ENCODE measurements around the gene SLC25A1.

The SLC25A1 gene

DNA sequence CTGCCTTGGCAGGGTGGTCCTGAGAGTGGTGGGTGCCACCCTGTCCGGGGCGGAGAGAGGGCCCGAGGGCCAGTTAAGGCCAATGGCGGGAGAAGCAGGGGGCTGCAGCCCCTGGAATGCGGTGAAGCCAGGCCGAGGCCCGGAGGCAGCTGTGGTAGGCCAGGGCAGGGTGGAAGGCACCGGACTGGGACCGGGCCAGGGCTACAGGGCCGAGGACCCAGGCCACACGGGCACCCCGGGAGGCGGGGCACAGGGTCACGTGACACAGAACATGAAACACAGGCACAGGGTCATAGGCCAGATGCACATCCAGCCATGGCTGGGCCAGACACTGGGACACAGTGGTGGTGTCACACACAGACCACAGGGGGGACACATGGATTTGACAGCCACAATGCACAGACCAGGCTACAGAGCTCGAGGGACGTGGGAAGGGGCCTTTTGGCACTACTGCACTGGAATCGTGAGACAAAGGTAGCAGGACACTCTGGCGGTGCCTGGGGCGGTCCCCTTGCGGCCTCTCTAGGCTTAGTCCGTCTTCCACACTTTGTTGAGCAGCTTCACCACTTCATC is 2.8 kb downstream of the SLC25A1 start:
- no peak for DNase-seq (ENCODE audit: low spot score)
- TF ChIP-seq, protein P1, sequence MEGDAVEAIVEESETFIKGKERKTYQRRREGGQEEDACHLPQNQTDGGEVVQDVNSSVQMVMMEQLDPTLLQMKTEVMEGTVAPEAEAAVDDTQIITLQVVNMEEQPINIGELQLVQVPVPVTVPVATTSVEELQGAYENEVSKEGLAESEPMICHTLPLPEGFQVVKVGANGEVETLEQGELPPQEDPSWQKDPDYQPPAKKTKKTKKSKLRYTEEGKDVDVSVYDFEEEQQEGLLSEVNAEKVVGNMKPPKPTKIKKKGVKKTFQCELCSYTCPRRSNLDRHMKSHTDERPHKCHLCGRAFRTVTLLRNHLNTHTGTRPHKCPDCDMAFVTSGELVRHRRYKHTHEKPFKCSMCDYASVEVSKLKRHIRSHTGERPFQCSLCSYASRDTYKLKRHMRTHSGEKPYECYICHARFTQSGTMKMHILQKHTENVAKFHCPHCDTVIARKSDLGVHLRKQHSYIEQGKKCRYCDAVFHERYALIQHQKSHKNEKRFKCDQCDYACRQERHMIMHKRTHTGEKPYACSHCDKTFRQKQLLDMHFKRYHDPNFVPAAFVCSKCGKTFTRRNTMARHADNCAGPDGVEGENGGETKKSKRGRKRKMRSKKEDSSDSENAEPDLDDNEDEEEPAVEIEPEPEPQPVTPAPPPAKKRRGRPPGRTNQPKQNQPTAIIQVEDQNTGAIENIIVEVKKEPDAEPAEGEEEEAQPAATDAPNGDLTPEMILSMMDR (IDR thresholded peaks at IDR 0.05), result no peak
- Histone ChIP-seq H3K27ac (peak overlapping the region in 1 of 2 donors; percentile 51), H3K4me3 (no peak overlapping the region)

DNA sequence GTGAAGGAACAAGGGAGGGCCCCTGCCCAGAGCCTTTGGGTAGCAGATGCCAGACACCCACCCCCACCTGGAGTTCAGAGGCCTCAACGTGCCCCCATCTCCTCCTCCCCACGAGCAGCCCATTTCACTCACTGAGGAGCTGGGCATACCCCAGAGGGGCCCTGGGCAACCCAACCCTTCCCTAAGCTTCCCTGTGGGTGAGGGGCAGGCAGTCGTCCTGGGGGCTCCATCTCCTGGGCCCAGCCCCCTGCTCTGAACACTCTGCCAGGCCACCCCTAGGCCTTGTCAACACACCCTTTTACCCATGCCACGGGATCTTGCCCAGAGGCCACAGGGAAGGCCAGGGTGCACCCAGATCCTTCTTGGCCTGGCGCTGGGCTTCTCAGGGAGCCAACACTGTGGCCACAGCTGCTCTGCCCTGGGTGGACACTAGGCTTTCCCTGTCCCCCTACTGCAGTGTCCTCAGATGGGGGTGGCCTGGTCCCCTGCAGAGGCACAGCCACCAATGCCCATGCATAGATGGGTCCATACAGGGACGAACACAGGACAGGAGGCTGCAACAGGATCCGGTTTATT is 3.4 kb downstream of the SLC25A1 start:
- Histone ChIP-seq H3K4me3 (no peak overlapping the region), H3K27ac (peak overlapping the region in 1 of 2 donors; percentile 51)
- TF ChIP-seq, protein P1 (IDR thresholded peaks at IDR 0.05), result no peak
- DNase-seq (ENCODE audit: low spot score), result no peak

DNA sequence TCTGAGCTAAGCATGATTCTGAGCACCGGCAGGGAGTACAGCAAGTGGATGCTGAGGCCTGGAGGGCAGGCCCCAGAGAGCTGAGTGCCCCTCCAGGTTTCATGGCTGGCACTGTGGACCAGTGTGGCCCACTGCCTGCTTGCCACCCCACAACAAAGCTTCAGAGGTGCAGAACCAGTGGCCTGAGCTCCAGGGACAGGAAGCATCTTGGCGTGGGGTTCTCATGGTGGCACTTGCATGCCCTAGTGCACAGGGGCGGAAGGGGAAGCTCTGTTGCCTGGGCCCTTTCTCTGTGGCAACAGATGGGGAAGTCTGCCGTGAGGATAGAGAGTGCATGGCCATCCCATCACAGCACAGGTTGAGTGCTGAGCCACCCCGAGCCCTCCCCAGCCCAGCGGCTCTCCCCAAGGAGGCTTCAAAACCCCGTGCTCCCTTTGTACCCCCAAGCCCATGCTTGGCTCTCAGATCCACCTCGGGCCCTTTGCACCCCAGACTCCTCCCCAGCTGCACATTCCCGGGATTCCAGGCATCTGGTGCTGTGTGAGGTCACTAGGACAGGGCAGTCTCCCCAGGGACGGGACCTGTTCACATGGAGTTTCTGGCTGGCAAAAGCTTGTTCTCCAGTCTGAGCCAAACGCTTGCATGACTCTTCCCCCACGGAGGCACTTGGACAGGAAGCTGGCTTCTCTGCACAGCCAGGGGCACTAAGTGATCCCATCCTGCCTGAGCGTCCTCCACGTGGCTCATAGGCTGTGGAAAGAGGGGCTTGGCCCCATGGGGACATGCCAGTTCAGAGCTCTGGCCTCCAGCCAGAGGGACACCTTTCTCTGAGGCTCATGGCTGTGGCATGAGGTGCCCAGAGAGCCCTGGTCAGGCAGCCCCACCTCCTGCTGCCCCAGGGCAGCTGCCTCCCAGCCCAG is 4.2 kb downstream of the SLC25A1 start:
- TF ChIP-seq, protein P1 (IDR thresholded peaks at IDR 0.05), result no peak
- DNase-seq (ENCODE audit: low spot score), result peak; percentile 81
- Histone ChIP-seq H3K4me3 (no peak overlapping the region), H3K27ac (peak overlapping the region in 1 of 2 donors; percentile 51)

DNA sequence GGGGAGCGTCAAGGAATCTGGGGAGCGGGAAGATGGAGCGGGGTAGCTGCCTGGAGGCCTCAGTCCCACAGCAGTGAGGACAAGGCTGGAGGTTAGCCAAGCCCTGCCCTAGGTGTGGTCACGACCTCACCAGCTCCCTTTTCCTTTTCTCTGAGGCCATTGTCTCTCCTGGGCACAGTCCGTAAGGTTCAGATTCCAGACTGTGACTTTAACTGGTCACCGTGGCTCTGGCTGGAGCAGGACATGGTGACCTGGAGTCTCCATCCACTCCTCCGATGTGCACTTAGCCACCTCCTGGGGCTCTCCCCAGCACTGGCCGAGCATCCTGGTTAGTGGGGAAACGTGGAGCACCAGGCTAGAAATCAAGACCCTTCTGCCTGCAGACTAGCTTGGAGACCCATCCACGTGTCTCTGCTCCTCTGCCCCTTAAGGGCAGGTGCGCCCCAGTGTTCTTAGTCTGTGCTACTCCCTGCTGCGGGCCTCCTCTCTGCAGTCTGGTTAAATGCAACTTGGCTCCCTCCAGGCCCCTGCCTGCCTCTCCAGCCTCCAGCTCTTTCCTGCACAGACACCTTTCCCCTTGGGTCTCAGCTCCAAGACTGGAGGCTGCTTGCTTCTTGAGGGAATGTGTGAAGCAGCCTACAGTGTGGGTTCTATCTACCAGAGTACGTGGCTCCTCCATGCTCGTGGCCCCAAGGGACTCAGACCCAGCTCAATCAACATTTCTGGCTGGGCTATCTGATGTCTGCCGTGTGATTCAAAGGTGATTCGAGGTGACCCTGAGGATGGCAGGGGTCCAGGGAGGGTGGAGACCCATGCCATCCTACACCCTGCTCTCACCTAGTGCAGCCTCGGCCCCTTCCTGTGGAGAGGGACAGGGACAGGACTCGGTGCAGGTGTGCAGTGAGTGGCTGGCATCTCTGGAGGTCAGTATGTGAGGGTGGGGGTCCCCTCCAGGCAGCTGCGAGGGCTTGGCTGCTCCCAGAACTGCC is 5.2 kb downstream of the SLC25A1 start:
- TF ChIP-seq, protein P1 (IDR thresholded peaks at IDR 0.05), result no peak
- peak overlapping the region in 1 of 2 donors; percentile 51 for H3K27ac ChIP-seq
- H3K4me3 ChIP-seq, result peak overlapping the region; percentile 96
- no peak for DNase-seq (ENCODE audit: low spot score)

DNA sequence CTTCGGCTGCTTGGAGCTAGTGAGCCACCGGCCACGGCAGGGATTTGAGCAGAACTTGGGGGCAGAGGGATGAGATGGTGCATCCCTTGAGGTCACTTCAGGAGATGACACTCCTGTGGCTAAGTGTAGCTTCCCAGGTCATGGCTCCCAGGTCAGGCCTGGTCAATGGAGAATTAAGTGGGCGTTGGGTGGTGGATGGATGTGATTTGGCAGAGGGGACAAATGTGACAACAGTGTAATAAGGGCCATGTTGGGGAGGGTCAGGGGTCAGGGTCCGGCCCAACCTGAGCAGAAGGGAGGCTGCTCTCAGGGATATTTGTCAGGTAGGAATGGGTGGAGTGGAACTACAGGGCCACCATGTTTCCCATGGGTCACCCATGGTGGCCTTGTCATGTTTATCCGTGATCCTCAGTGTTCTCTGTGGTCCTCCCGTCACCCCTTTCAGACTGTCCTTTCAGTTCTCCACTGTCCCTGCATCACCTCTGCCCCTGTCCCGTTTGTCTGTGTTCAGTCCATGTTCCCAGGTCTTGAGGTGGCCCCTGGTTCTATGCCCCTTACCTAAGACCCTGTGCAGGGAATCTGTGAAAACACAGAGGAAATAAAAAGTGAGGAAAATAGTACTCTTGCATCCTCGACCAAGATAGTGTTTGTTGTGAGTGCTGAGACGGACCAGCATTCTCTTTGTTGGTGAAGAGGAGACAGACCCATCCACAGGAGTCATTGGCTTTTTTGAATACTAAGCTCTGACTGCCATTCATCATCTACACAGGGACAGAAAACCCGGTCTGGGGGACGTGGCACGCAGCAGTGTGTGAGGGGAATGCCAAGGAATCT is 6.1 kb downstream of the SLC25A1 start:
- DNase-seq (ENCODE audit: low spot score), result no peak
- TF ChIP-seq, protein P1 (IDR thresholded peaks at IDR 0.05), result no peak
- Histone ChIP-seq H3K27ac (peak overlapping the region; percentile 87 to 91), H3K4me3 (peak overlapping the region; percentile 96)

DNA sequence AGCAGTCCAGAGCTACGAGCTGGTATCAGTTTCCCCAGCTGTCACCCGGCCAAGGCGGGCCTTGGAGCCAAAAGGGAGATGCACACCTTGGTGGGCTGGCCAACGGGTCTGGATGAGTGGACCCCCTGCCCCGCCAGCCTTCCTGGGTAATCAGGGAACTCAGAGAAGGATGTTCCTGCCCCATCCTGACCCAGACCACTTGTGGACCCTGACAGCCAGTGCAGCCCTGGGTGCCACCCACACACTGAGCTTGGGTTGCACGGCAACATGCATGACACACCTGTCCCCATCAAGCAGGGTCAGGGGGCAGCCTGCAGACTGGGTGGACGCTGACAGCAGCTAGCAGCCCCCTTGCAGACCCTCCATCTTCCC is 8.6 kb downstream of the SLC25A1 start:
- peak overlapping the region; percentile 64 for H3K4me3 ChIP-seq

More for the DNA sequence above, 8.6 kb downstream of the SLC25A1 start:
- DNase-seq (ENCODE audit: low spot score), result peak; percentile 75
- no peak overlapping the region for H3K27ac ChIP-seq
- TF ChIP-seq, protein P1 (IDR thresholded peaks at IDR 0.05), result no peak
